Liver (tissue), 9 donors: ENCODE data around the gene MPPED2. TPM values are rescaled to one million over a fixed set of nuclear protein-coding genes. Genes with fewer than 3 reads are reported as not detected.

Source experiments
- DNase-seq: peaks from one replicate; pipeline ENCODE4 v3.0.0-alpha.2; 2017; ENCODE audit warnings: low spot score
- H3K27ac ChIP-seq, 2 donors: one replicate each; pipeline ENCODE4 v1.7.0; 2013; ENCODE audit warnings: inconsistent platforms in 2 of 2, low read length in 2 of 2, control low read depth in 1 of 2, low read depth in 1 of 2, mild to moderate bottlenecking in 1 of 2
- H3K27me3 ChIP-seq, 4 donors: one replicate each; pipeline versions ENCODE4 v1.6.1 to v1.7.0; 2013; ENCODE audit warnings: low read length in 3 of 4, inconsistent platforms in 1 of 4, mild to moderate bottlenecking in 1 of 4, moderate library complexity in 1 of 4; ENCODE audit not compliant: control insufficient read depth in 4 of 4, insufficient read depth in 4 of 4
- H3K36me3 ChIP-seq, 4 donors: one replicate each; pipeline versions ENCODE4 v1.6.1 to v1.7.0; 2013; ENCODE audit warnings: low read length in 3 of 4, mild to moderate bottlenecking in 3 of 4, low read depth in 1 of 4, moderate library complexity in 1 of 4; ENCODE audit not compliant: control insufficient read depth in 4 of 4, insufficient read depth in 3 of 4
- H3K4me1 ChIP-seq, 4 donors: one replicate each; pipeline versions ENCODE4 v1.6.1 to v1.7.0; 2013; ENCODE audit warnings: low read length in 3 of 4, mild to moderate bottlenecking in 3 of 4, moderate library complexity in 1 of 4; ENCODE audit not compliant: control insufficient read depth in 4 of 4, insufficient read depth in 4 of 4
- H3K4me3 ChIP-seq, 3 donors: one replicate each; pipeline versions ENCODE4 v1.6.1 to v1.7.0; 2013; ENCODE audit warnings: low read length in 3 of 3, control low read depth in 1 of 3, low read depth in 1 of 3, mild to moderate bottlenecking in 1 of 3
- H3K9ac ChIP-seq, 2 donors: one replicate each; pipeline ENCODE4 v1.7.0; 2013; ENCODE audit warnings: low read length in 2 of 2, mild to moderate bottlenecking in 2 of 2, moderate library complexity in 2 of 2, control low read depth in 1 of 2, low read depth in 1 of 2
- H3K9me3 ChIP-seq, 4 donors: one replicate each; pipeline versions ENCODE4 v1.6.1 to v1.7.0; 2013; ENCODE audit warnings: low read length in 3 of 4; ENCODE audit not compliant: control insufficient read depth in 4 of 4
- ATF3 ChIP-seq: IDR thresholded peaks from 2 replicates; pipeline ENCODE4 v1.6.1; 2016; ENCODE audit warnings: antibody characterized with exemption
- CTCF ChIP-seq: fragments of 150-350 bp; IDR thresholded peaks from 2 replicates; pipeline ENCODE4 v1.5.1; 2017; ENCODE audit warnings: improper control_type of control experiment, low read depth, low read length; ENCODE audit not compliant: missing input control
- EGR1 ChIP-seq, 2 donors: IDR thresholded peaks; 2 replicates each; pipeline ENCODE4 v1.6.1; 2016 to 2018; ENCODE audit warnings: antibody characterized with exemption in 2 of 2, low read depth in 2 of 2
- FOXA1 ChIP-seq: IDR thresholded peaks from 2 replicates; pipeline ENCODE4 v1.6.1; 2016; ENCODE audit warnings: antibody characterized with exemption
- FOXA2 ChIP-seq: IDR thresholded peaks from 2 replicates; pipeline ENCODE4 v1.6.1; 2016; ENCODE audit warnings: antibody characterized with exemption
- GABPA ChIP-seq, 2 donors: IDR thresholded peaks in 1 of 2; conservative IDR thresholded peaks in 1 of 2; 2 replicates each; pipeline ENCODE4 v1.6.1; 2016; ENCODE audit warnings: antibody characterized with exemption in 2 of 2, mild to moderate bottlenecking in 1 of 2, moderate library complexity in 1 of 2
- HNF4A ChIP-seq, 2 donors: conservative IDR thresholded peaks; 2 replicates each; pipeline ENCODE4 v1.6.1; 2016; ENCODE audit warnings: antibody characterized with exemption in 2 of 2, mild to moderate bottlenecking in 2 of 2
- HNF4G ChIP-seq: IDR thresholded peaks from 2 replicates; pipeline ENCODE4 v1.6.1; 2016; ENCODE audit warnings: antibody characterized with exemption
- JUND ChIP-seq, 2 donors: IDR thresholded peaks; 2 replicates each; pipeline ENCODE4 v1.6.1; 2016; ENCODE audit warnings: antibody characterized with exemption in 2 of 2
- MAX ChIP-seq: IDR thresholded peaks from 2 replicates; pipeline ENCODE4 v1.6.1; 2016; ENCODE audit warnings: antibody characterized with exemption
- NR2F2 ChIP-seq: IDR thresholded peaks from 2 replicates; pipeline ENCODE4 v1.6.1; 2016; ENCODE audit warnings: antibody characterized with exemption
- RAD21 ChIP-seq, 2 donors: IDR thresholded peaks; 2 replicates each; pipeline ENCODE4 v1.6.1; 2016; ENCODE audit warnings: antibody characterized with exemption in 2 of 2, mild to moderate bottlenecking in 2 of 2
- REST ChIP-seq: IDR thresholded peaks from 2 replicates; pipeline ENCODE4 v1.6.1; 2016; ENCODE audit warnings: antibody characterized with exemption, mild to moderate bottlenecking
- RXRA ChIP-seq, 2 donors: IDR thresholded peaks; 2 replicates each; pipeline ENCODE4 v1.6.1; 2017 to 2018; ENCODE audit warnings: antibody characterized with exemption in 2 of 2, mild to moderate bottlenecking in 1 of 2
- SP1 ChIP-seq: IDR thresholded peaks from 2 replicates; pipeline ENCODE4 v1.6.1; 2018; ENCODE audit warnings: antibody characterized with exemption, mild to moderate bottlenecking
- TAF1 ChIP-seq: conservative IDR thresholded peaks from 2 replicates; pipeline ENCODE4 v1.6.1; 2016; ENCODE audit warnings: antibody characterized with exemption, mild to moderate bottlenecking
- YY1 ChIP-seq: IDR thresholded peaks from 2 replicates; pipeline ENCODE4 v1.6.1; 2016; ENCODE audit warnings: antibody characterized with exemption, mild to moderate bottlenecking
- ZBTB33 ChIP-seq: IDR thresholded peaks from 2 replicates; pipeline ENCODE4 v1.6.1; 2016; ENCODE audit warnings: antibody characterized with exemption
- WGBS: extraction: QIAGEN DNeasy Blood & Tissue Kit; methylation state at CpG from one replicate; pipeline ENCODE4 v1.1.7; 2013; 5-methylcytosine and 5-hydroxymethylcytosine counted together
- polyA plus RNA-seq, 2 donors: library from polyadenylated mRNA; stranded (reverse) in 1 of 2; unstranded in 1 of 2; fragments of 200-250 nt in 1 of 2; fragments of >200 nt in 1 of 2; fragmentation: Nextera tagmentation in 1 of 2; extraction: Ambion mirVana in 1 of 2; gene quantifications; one replicate each; pipeline versions ENCODE4 v1.2.1 to v1.2.3, GENCODE V29; 2013 to 2015
- total RNA-seq, 2 donors: library from RNA; depleted of rRNA; stranded (reverse); fragments of >200 nt; gene quantifications; one replicate each; pipeline ENCODE4 v1.2.3, GENCODE V29; 2014
- donor health status: healthy.
- donor health status: healthy.
- donor health status: healthy.
- donor health status: healthy.
- donor health status: healthy.

Gene MPPED2
- total and polyA plus RNA-seq, 4 donors = 0.22 to 1.6 (median 0.47) TPM

- no peak for DNase-seq
- no peak overlapping the region for H3K9ac ChIP-seq
- no peak overlapping the region for H3K4me3 ChIP-seq
- WGBS = 88% methylated on average over 3 of the region's 3 CpGs
- no peak overlapping the region for H3K27ac ChIP-seq
- TF ChIP-seq CTCF = no peak
- no peak for TF ChIP-seq TAF1
- TF ChIP-seq EGR1 (IDR thresholded peaks at IDR 0.05; ENCODE audit: low read depth in 2 of 2) = no peak
- TF ChIP-seq JUND (IDR thresholded peaks at IDR 0.05) = no peak
- no peak for TF ChIP-seq MAX
- TF ChIP-seq HNF4A (conservative IDR thresholded peaks at IDR 0.05) = no peak
- TF ChIP-seq FOXA1 = no peak
- no peak for TF ChIP-seq REST
- TF ChIP-seq ZBTB33 = no peak
- H3K9me3 ChIP-seq = no peaks in the 10 kb centered on the region
- H3K4me1 ChIP-seq = no peaks in the 10 kb centered on the region
- no peaks in the 10 kb centered on the region for H3K36me3 ChIP-seq
- no peaks in the 10 kb centered on the region for H3K27me3 ChIP-seq
These were observed 149.4 kb downstream of the MPPED2 start for GRCh38 chr11:30436801-30437200.

GRCh38 chr11:30435488-30435887 lies 150.7 kb downstream of the MPPED2 start:
- H3K4me1 ChIP-seq = no peaks in the 10 kb centered on the region
- H3K27me3 ChIP-seq = no peaks in the 10 kb centered on the region
- H3K27ac ChIP-seq = no peak overlapping the region
- no peaks in the 10 kb centered on the region for H3K36me3 ChIP-seq
- no peak for DNase-seq
- no peak overlapping the region for H3K9ac ChIP-seq
- no peak overlapping the region for H3K4me3 ChIP-seq
- no peaks in the 10 kb centered on the region for H3K9me3 ChIP-seq
- TF ChIP-seq YY1 = no peak
- no peak for TF ChIP-seq GABPA (IDR thresholded peaks at IDR 0.05 in 1 of 2, conservative IDR thresholded peaks at IDR 0.05 in 1 of 2)
- no peak for TF ChIP-seq FOXA2
- TF ChIP-seq NR2F2 = no peak
- TF ChIP-seq RAD21 (IDR thresholded peaks at IDR 0.05) = no peak
- TF ChIP-seq ATF3 = no peak
- no peak for TF ChIP-seq RXRA (IDR thresholded peaks at IDR 0.05)
- no peak for TF ChIP-seq MAX
- TF ChIP-seq SP1 = no peak
- TF ChIP-seq REST = no peak
- TF ChIP-seq FOXA1 = no peak
- no peak for TF ChIP-seq HNF4G
- no peak for TF ChIP-seq CTCF
- no peak for TF ChIP-seq EGR1 (IDR thresholded peaks at IDR 0.05; ENCODE audit: low read depth in 2 of 2)
